ENCODE results near the gene KCNAB1. TPM values are rescaled to one million over a fixed set of nuclear protein-coding genes. Genes with fewer than 3 reads are reported as not detected.

Gene KCNAB1
- total RNA-seq, 1 experiment from 2014 or later = not detected

DNA sequence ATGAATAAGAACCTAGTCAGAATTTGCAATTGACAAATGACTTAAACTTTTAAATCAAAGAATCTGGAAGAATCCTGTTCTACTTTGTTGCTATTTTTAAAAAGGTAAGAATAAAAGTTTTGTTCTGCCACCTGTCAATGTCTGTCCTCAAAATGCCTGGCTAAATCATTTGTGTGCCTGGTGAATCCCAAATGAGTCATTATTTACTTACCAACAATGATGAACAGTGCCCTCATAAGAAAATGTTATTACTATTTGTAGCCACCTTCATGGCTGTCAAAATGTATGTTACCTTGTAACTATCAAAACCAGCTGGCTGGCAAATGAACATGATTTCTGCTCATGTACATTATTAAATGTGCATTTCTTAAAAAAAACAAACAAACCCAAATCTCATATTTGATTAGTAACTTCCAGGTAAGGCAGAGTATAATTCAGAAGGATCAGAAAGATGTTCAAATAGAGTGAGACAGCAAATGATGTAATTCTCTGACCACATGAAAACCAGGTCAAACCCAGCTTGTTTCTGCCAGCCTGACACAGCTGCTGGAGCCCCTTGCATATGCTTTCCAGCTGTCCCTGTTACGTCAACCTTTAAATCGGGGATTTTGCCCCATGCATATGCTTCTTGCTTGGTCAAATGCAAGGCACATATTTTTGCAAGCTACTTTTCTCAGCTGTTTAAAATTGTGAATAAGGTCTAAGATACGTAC lies 296.6 kb downstream of the KCNAB1 start:
- DNase-seq = peak; percentile 80

DNA sequence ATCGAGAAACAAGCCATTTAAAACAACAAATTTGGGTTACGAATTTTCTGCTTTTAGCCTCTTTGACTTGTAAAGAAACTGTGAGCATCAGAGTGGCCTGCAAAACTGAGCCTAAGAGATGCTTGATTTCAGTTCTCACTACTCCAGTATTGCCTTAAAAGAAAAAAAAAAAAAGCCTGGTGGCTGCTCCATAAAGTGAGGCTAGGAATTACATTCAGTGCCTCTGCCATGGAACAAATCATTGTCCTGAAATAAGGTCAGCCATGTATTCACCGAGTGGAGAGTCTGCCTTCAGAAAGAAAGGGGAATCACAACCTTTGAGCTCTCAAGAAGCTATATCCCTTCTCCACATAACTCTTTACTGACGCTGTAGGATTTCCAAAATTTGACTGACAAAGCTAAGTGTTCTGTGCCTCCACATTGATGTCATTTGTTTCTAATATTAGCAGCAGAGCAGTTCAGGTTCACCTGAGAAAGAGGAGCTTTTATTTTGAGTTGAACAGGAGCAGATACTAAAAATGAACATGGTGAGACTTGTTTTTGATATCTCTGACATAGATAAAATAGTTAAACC lies 297.3 kb downstream of the KCNAB1 start:
- Histone ChIP-seq H3K4me3 (ENCODE audit: low read length) (no peak overlapping the region), H3K4me1 (ENCODE audit: insufficient read depth, low read length) (peaks cover 16% of the 10 kb centered on the region), H3F3A (ENCODE audit: low read length, unreplicated experiment) (no peaks in the 10 kb centered on the region), H3K27ac (ENCODE audit: low read length) (no peak overlapping the region), H3K9me2 (replicated peaks; ENCODE audit: low read length) (no peaks in the 10 kb centered on the region), H3K36me3 (ENCODE audit: low read depth, low read length) (no peaks in the 10 kb centered on the region), H3K9me3 (ENCODE audit: low read length) (no peaks in the 10 kb centered on the region), H3K27me3 (ENCODE audit: low read length) (no peaks in the 10 kb centered on the region), H3K9ac (ENCODE audit: low read length) (no peak overlapping the region), H4K20me1 (ENCODE audit: low read length) (0 out of 2 replicates have a peak, but pooled peaks cover 6% of the 10 kb centered on the region), H3K4me2 (ENCODE audit: low read length) (peak overlapping the region; percentile 32; the same call in 1 of the 2 replicates), H3K79me2 (ENCODE audit: low read length) (no peaks in the 10 kb centered on the region), H2AFZ (ENCODE audit: low read length) (no peak overlapping the region)
- ChIA-PET CTCF (no interaction called here), POLR2A (ENCODE audit: unreplicated experiment) (interaction anchor here (0.7 kb wide), 1 partner anchor 12 kb away, joined by 3 read pairs; no protein-coding TSS in a partner anchor)
- ATAC-seq = no peak
- BruUV-seq (replicated peaks) = no TSS peak
- intact Hi-C loops (cut with micrococcal nuclease) = no loop called here
- TF ChIP-seq EZH2 (IDR thresholded peaks at IDR 0.05; ENCODE audit: low read length, unreplicated experiment) = no peak
- no peak for TF ChIP-seq EZH2phosphoT487 (IDR thresholded peaks at IDR 0.05; ENCODE audit: borderline replicate concordance, low read length)
- TF ChIP-seq, protein P1, sequence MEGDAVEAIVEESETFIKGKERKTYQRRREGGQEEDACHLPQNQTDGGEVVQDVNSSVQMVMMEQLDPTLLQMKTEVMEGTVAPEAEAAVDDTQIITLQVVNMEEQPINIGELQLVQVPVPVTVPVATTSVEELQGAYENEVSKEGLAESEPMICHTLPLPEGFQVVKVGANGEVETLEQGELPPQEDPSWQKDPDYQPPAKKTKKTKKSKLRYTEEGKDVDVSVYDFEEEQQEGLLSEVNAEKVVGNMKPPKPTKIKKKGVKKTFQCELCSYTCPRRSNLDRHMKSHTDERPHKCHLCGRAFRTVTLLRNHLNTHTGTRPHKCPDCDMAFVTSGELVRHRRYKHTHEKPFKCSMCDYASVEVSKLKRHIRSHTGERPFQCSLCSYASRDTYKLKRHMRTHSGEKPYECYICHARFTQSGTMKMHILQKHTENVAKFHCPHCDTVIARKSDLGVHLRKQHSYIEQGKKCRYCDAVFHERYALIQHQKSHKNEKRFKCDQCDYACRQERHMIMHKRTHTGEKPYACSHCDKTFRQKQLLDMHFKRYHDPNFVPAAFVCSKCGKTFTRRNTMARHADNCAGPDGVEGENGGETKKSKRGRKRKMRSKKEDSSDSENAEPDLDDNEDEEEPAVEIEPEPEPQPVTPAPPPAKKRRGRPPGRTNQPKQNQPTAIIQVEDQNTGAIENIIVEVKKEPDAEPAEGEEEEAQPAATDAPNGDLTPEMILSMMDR (conservative IDR thresholded peaks at IDR 0.05; ENCODE audit: low read depth, low read length) = no peak
- DNase-seq = no peak

More for the DNA sequence above, 296.6 kb downstream of the KCNAB1 start:
- Histone ChIP-seq H3F3A (ENCODE audit: low read length, unreplicated experiment) (no peaks in the 10 kb centered on the region), H2AFZ (ENCODE audit: low read length) (no peak overlapping the region), H3K27me3 (ENCODE audit: low read length) (no peaks in the 10 kb centered on the region), H3K79me2 (ENCODE audit: low read length) (no peaks in the 10 kb centered on the region), H3K36me3 (ENCODE audit: low read depth, low read length) (no peaks in the 10 kb centered on the region), H3K9me2 (replicated peaks; ENCODE audit: low read length) (no peaks in the 10 kb centered on the region), H3K4me1 (ENCODE audit: insufficient read depth, low read length) (peaks cover 16% of the 10 kb centered on the region), H3K9ac (ENCODE audit: low read length) (no peak overlapping the region), H3K27ac (ENCODE audit: low read length) (no peak overlapping the region; the same call in 1 of the 2 replicates), H4K20me1 (ENCODE audit: low read length) (0 out of 2 replicates have a peak, but pooled peaks cover 6% of the 10 kb centered on the region), H3K4me2 (ENCODE audit: low read length) (peak overlapping the region; percentile 32; the same call in 1 of the 2 replicates), H3K9me3 (ENCODE audit: low read length) (no peaks in the 10 kb centered on the region), H3K4me3 (ENCODE audit: low read length) (no peak overlapping the region)
- ChIA-PET CTCF (no interaction called here), POLR2A (ENCODE audit: unreplicated experiment) (interaction anchor here (0.7 kb wide), 1 partner anchor 11 kb away, joined by 3 read pairs; no protein-coding TSS in a partner anchor)
- ATAC-seq = peak; percentile 98
- intact Hi-C loops (cut with micrococcal nuclease) = no loop called here
- TF ChIP-seq, protein P1 (conservative IDR thresholded peaks at IDR 0.05; ENCODE audit: low read depth, low read length) = no peak
- TF ChIP-seq EZH2phosphoT487 (IDR thresholded peaks at IDR 0.05; ENCODE audit: borderline replicate concordance, low read length) (no peak), EZH2 (IDR thresholded peaks at IDR 0.05; ENCODE audit: low read length, unreplicated experiment) (no peak)
- BruUV-seq (replicated peaks) = no TSS peak

DNA sequence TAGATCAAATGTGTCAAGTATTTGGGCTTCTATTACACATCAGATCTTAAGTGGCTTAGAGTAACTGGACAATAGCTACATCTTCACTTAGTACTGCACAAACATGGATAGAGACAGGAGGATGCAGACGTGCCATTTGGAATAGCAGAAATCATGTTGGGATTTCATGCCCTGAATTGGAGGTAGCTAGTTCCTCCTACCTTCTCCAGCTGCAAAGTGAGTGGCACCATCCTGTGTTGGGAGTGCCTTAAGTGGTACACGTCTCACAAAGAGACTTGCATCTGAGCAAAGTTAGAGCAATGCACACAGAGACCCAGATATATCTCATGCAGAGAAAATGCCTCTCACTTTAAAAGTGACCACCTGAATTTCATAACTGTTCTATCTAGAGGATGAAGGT lies 298.1 kb downstream of the KCNAB1 start:
- no peak overlapping the region for H3K4me2 ChIP-seq (ENCODE audit: low read length)
- H4K20me1 ChIP-seq (ENCODE audit: low read length) = 0 out of 2 replicates have a peak, but pooled peaks cover 6% of the 10 kb centered on the region
- no peak overlapping the region for H3K27ac ChIP-seq (ENCODE audit: low read length)
- CTCF ChIA-PET = no interaction called here
- POLR2A ChIA-PET (ENCODE audit: unreplicated experiment) = no interaction called here
- H3K4me3 ChIP-seq (ENCODE audit: low read length) = no peak overlapping the region
- no peak overlapping the region for H3K9ac ChIP-seq (ENCODE audit: low read length)
- H3K9me3 ChIP-seq (ENCODE audit: low read length) = no peaks in the 10 kb centered on the region
- DNase-seq (no peak), ATAC-seq (no peak)
- TF ChIP-seq EZH2 (IDR thresholded peaks at IDR 0.05; ENCODE audit: low read length, unreplicated experiment) = no peak
- TF ChIP-seq EZH2phosphoT487 (IDR thresholded peaks at IDR 0.05; ENCODE audit: borderline replicate concordance, low read length) = no peak
- TF ChIP-seq, protein P1 (conservative IDR thresholded peaks at IDR 0.05; ENCODE audit: low read depth, low read length) = no peak
- H3K27me3 ChIP-seq (ENCODE audit: low read length) = no peaks in the 10 kb centered on the region
- no peaks in the 10 kb centered on the region for H3K36me3 ChIP-seq (ENCODE audit: low read depth, low read length)
- H3K79me2 ChIP-seq (ENCODE audit: low read length) = no peaks in the 10 kb centered on the region
- H3F3A ChIP-seq (ENCODE audit: low read length, unreplicated experiment) = no peaks in the 10 kb centered on the region
- no peaks in the 10 kb centered on the region for H3K9me2 ChIP-seq (replicated peaks; ENCODE audit: low read length)
- intact Hi-C loops (cut with micrococcal nuclease) = no loop called here
- H2AFZ ChIP-seq (ENCODE audit: low read length) = no peak overlapping the region
- BruUV-seq (replicated peaks) = no TSS peak
- H3K4me1 ChIP-seq (ENCODE audit: insufficient read depth, low read length) = peaks cover 16% of the 10 kb centered on the region

Measured in PC-3 (cell line).